K562 (cell line): Measurements from ENCODE around the gene MUC3A. TPM values are rescaled to one million over a fixed set of nuclear protein-coding genes. Genes with fewer than 3 reads are reported as not detected.
A peak's percentile ranks its signal among the peaks of the same experiment; 100 is the strongest.

ENCODE experiments used
- ARHGAP35 ChIP-seq: fragments of 450-650 bp; IDR thresholded peaks from 2 replicates; pipeline ENCODE4 v1.6.1; 2018; ENCODE audit not compliant: partially characterized antibody
- C11orf30 ChIP-seq: fragments of 450-650 bp; IDR thresholded peaks from 2 replicates; pipeline ENCODE4 v1.6.1; 2016; ENCODE audit warnings: low read depth, mild to moderate bottlenecking
- DIDO1 ChIP-seq: fragments of 450-650 bp; IDR thresholded peaks from 2 replicates; pipeline ENCODE4 v1.6.1; 2016; ENCODE audit warnings: low read depth, missing biosample characterization, missing genetic modification characterization
- FOXP1 ChIP-seq: sonication (generic); formaldehyde crosslinking; IDR thresholded peaks from 2 replicates; pipeline ENCODE4 v1.8.0; 2022; ENCODE audit warnings: mild to moderate bottlenecking, missing genetic modification reagents
- HBP1 ChIP-seq: fragments of 450-650 bp; formaldehyde crosslinking; IDR thresholded peaks from 2 replicates; pipeline ENCODE4 v1.4.0; 2022; ENCODE audit warnings: missing genetic modification characterization
- HNRNPUL1 ChIP-seq: fragments of 200-400 bp; formaldehyde crosslinking; IDR thresholded peaks from 2 replicates; pipeline ENCODE4 v1.6.1; 2017; ENCODE audit warnings: low read length
- KHSRP ChIP-seq: fragments of 450-650 bp; IDR thresholded peaks from 2 replicates; pipeline ENCODE4 v1.6.1; 2017
- KLF10 ChIP-seq: fragments of 250-450 bp; sonication (Bioruptor Pico); IDR thresholded peaks from 2 replicates; pipeline ENCODE4 v1.6.1; 2021; ENCODE audit warnings: matching md5 sums
- MBD2 ChIP-seq: sonication (generic); IDR thresholded peaks from 2 replicates; pipeline ENCODE4 v1.6.1; 2016; ENCODE audit warnings: low read depth, borderline replicate concordance
- NCOR1 ChIP-seq: fragments of 450-650 bp; IDR thresholded peaks from 2 replicates; pipeline ENCODE4 v1.6.1; 2016; ENCODE audit warnings: mild to moderate bottlenecking, moderate library complexity
- NFE2 ChIP-seq: IDR thresholded peaks from 2 replicates; pipeline ENCODE4 v1.6.1; 2014; ENCODE audit warnings: antibody characterized with exemption, low read depth
- PBX2 ChIP-seq, 2 experiments: IDR thresholded peaks in 1 of 2; conservative IDR thresholded peaks in 1 of 2; 2 replicates each; pipeline ENCODE4 v1.6.1; 2016; ENCODE audit warnings: low read depth in 2 of 2, mild to moderate bottlenecking in 1 of 2, missing compliant biosample characterization in 1 of 2, missing genetic modification characterization in 1 of 2, moderate library complexity in 1 of 2
- RBM14 ChIP-seq: fragments of 200-400 bp; formaldehyde crosslinking; IDR thresholded peaks from 2 replicates; pipeline ENCODE4 v1.6.1; 2018; ENCODE audit warnings: low read depth, mild to moderate bottlenecking, low read length, moderate library complexity, borderline replicate concordance; ENCODE audit not compliant: insufficient read depth
- SIRT6 ChIP-seq: IDR thresholded peaks from one replicate; pipeline ENCODE4 v1.6.1; 2012; ENCODE audit warnings: low read depth, mild to moderate bottlenecking, control low read depth, inconsistent platforms, low read length, moderate library complexity
- SMARCB1 ChIP-seq: IDR thresholded peaks from 2 replicates; pipeline ENCODE4 v1.6.1; 2011; ENCODE audit warnings: improper control_type of control experiment, low read depth; ENCODE audit not compliant: insufficient read length
- SMC3 ChIP-seq: conservative IDR thresholded peaks from 2 replicates; pipeline ENCODE4 v1.6.1; 2011; ENCODE audit warnings: low read depth, low read length, improper control_type of control experiment; ENCODE audit not compliant: insufficient read depth
- TAF7 ChIP-seq: fragments of 450-650 bp; IDR thresholded peaks from 2 replicates; pipeline ENCODE4 v1.6.1; 2016; ENCODE audit warnings: missing genetic modification characterization, missing compliant biosample characterization
- TCF7 ChIP-seq: sonication (generic); IDR thresholded peaks from 2 replicates; pipeline ENCODE4 v1.6.1; 2016; ENCODE audit warnings: antibody characterized with exemption, borderline replicate concordance
- THRB ChIP-seq: fragments of 450-650 bp; formaldehyde crosslinking; conservative IDR thresholded peaks from 2 replicates; pipeline ENCODE4 v1.4.0; 2022; ENCODE audit warnings: mild to moderate bottlenecking, missing genetic modification characterization
- ZNF395 ChIP-seq: fragments of 200-800 bp; sonication (Bioruptor generic); IDR thresholded peaks from 2 replicates; pipeline ENCODE4 v1.6.1; 2017; ENCODE audit warnings: missing genetic modification characterization, missing compliant biosample characterization
- ZNF583 ChIP-seq: fragments of 250-450 bp; sonication (Bioruptor Pico); IDR thresholded peaks from 2 replicates; pipeline ENCODE4 v1.4.0; 2020
- ZNF584 ChIP-seq: fragments of 200-800 bp; sonication (Bioruptor generic); IDR thresholded peaks from 2 replicates; pipeline ENCODE4 v1.6.1; 2016; ENCODE audit warnings: low read depth, mild to moderate bottlenecking, missing genetic modification characterization, missing compliant biosample characterization
- ZNF696 ChIP-seq: fragments of 250-450 bp; sonication (Bioruptor Pico); conservative IDR thresholded peaks from 2 replicates; pipeline ENCODE4 v1.4.0; 2020; ENCODE audit warnings: mild to moderate bottlenecking, moderate library complexity
- polyA plus RNA-seq, 8 experiments: library from polyadenylated mRNA; depleted of rRNA in 4 of 8; stranded (reverse) in 5 of 8; unstranded in 3 of 8; fragments of >200 nt; fragmentation: Nextera tagmentation in 2 of 8; fragmentation: Illumina TruSeq in 1 of 8; extraction: Ambion mirVana in 2 of 8; extraction: Trizol in 1 of 8; gene quantifications; 2 replicates each; pipeline versions ENCODE4 v1.2.1 to v1.2.3, GENCODE V29; 2011 to 2014; ENCODE audit warnings: inconsistent platforms in 1 of 8, missing spikeins in 1 of 8
- total RNA-seq, 7 experiments: library from RNA; depleted of rRNA in 6 of 7; stranded (reverse); fragments of >200 nt in 6 of 7; fragmentation: Illumina TruSeq in 2 of 7; extraction: Trizol in 2 of 7; gene quantifications; 2 replicates each; pipeline versions ENCODE4 v1.2.1 to v1.2.3, GENCODE V29; 2011 to 2021; ENCODE audit warnings: low replicate concordance in 1 of 7

MUC3A gene
- total and polyA plus RNA-seq, 9 of the 15 experiments (the other 6 are each of a cell fraction or from before 2014, with no cell fraction given) = 0.06 to 2.2 (median 0.20) TPM; not detected in 1

- TF ChIP-seq THRB = no peak
- no peak for TF ChIP-seq SMC3
- no peak for TF ChIP-seq ZNF395
- no peak for TF ChIP-seq RBM14
- TF ChIP-seq TAF7 (tag) = no peak
- no peak for TF ChIP-seq ARHGAP35
- TF ChIP-seq FOXP1 (CRISPR knock-in tag) = no peak
- peak; percentile 69 for TF ChIP-seq C11orf30
- no peak for TF ChIP-seq ZNF584 (CRISPR knock-in tag)
- TF ChIP-seq NFE2 = peak; percentile 88
- TF ChIP-seq PBX2 (CRISPR knock-in tag; IDR thresholded peaks at IDR 0.05; ENCODE audit: low read depth) = no peak
- TF ChIP-seq PBX2 (tag; conservative IDR thresholded peaks at IDR 0.05; ENCODE audit: low read depth) = peak; percentile 50
- TF ChIP-seq TCF7 = no peak
- no peak for TF ChIP-seq KLF10 (CRISPR knock-in tag)
- no peak for TF ChIP-seq ZNF583
- TF ChIP-seq NCOR1 = peak; percentile 61; the same call in 1 of the 2 replicates
- TF ChIP-seq ZNF696 (CRISPR knock-in tag) = no peak
- TF ChIP-seq KHSRP = no peak
- no peak for TF ChIP-seq SMARCB1
- no peak for TF ChIP-seq HNRNPUL1
- no peak for TF ChIP-seq HBP1 (CRISPR knock-in tag)
- no peak for TF ChIP-seq DIDO1 (tag)
- TF ChIP-seq SIRT6 = no peak
- TF ChIP-seq MBD2 = no peak
Measured at GRCh38 chr7:101017064-101017777, 67.9 kb downstream of the MUC3A start (continued).
